ENCODE results near the gene C20orf141. TPM values are rescaled to one million over a fixed set of nuclear protein-coding genes. Genes with fewer than 3 reads are reported as not detected.

The C20orf141 gene, protein sequence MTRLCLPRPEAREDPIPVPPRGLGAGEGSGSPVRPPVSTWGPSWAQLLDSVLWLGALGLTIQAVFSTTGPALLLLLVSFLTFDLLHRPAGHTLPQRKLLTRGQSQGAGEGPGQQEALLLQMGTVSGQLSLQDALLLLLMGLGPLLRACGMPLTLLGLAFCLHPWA
- 0.50 TPM in 1 of 2 replicates, not detected in the other for total RNA-seq

DNA sequence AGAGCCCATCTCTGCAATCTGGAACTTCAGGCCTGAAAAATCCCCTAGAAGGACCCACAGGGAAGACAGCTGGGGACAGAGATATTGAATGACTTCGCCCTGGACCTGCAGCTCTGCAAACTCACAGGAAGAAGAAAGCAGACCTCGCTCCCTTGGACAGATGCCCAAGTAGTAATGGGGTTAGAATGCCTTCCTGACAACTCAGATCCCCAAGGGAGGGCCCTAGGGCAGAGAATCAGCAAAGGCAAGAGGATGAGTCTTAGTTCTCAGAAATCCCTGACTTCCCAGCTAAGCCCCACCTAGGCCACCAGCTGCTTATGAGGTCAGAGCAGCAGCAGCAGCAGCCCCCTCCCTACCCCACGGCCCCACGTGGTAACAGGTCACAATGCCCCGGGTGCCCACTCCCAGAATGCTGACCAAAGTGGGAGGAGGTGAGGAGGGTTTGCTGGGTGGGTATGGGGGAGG, at the start of gene C20orf141:
C20orf141 (plus strand) TSS at position 401 of the 465 bp plus-strand sequence. CDS start 198 bp downstream, outside the sequence.

GRCh38 chr20:2800521-2801285, 14.1 kb upstream of the C20orf141 start, which contains the start of gene CPXM1:
CPXM1 (minus strand) TSS chr20:2800627; CDS start chr20:2800572, 55 bp downstream.

DNA sequence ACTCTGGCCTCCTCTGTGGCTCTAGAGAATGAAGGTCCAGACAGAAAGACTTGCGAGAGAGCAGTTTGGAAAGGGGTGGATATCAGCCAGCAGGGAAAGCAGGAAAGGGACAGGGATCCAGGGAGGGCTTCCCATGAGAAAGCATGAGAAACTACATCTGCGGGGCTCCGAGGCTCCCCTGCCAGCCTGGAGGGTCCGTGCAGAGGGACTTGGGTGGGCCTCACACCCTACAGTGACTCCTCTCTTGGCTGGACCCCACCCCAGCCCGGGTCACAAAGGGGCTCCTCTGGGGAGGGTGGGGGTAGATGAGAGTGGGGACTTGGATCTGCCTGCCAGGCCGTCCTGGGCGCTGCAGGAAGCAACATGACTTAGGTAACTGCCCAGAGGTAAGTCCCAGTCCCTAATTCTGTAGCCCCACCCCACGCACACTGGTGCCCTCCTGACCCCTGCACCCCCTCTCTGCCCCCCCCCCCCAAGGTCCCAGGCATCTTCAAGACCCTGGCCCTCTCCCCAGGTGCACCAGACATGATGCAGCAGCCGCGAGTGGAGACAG, 1.3 kb downstream of the C20orf141 start, which contains the start of gene TMEM239:
TMEM239 (plus strand) TSS at position 335 of the 553 bp plus-strand sequence; CDS start at position 526, 191 bp downstream.

GRCh38 chr20:2840138-2840966, 25.6 kb downstream of the C20orf141 start, which contains the start of the genes PCED1A and VPS16:
PCED1A (minus strand) TSS chr20:2840655; CDS start chr20:2839912, 743 bp downstream.
VPS16 (plus strand) TSS chr20:2840745; CDS start chr20:2840775, 30 bp downstream.

Other genes starting within 250 kb of the C20orf141 start
- 98.0 and 121 TPM in 2 replicates for gene NOP56, start 162.4 kb upstream of the C20orf141 start, total RNA-seq
- gene IDH3B, start 150.8 kb upstream of the C20orf141 start, total RNA-seq, result 81.4 and 123 TPM in 2 replicates
- 0.15 and 0.99 TPM in 2 replicates for gene EBF4, start 122.2 kb upstream of the C20orf141 start, total RNA-seq
- under 0.01 and 0.83 TPM in 2 replicates for gene CPXM1, start 14.4 kb upstream of the C20orf141 start, total RNA-seq
- under 0.01 TPM in 1 of 2 replicates, not detected in the other for gene TMEM239, start 1.4 kb downstream of the C20orf141 start, total RNA-seq
- gene PCED1A, start 25.7 kb downstream of the C20orf141 start, total RNA-seq, result 24.0 and 48.8 TPM in 2 replicates
- gene VPS16, start 25.8 kb downstream of the C20orf141 start, total RNA-seq, result 60.9 and 61.9 TPM in 2 replicates
- 36.2 and 38.4 TPM in 2 replicates for gene PTPRA, start 58.5 kb downstream of the C20orf141 start, total RNA-seq
- 0.15 and 0.50 TPM in 2 replicates for gene GNRH2, start 228.6 kb downstream of the C20orf141 start, total RNA-seq
- 31.4 and 32.7 TPM in 2 replicates for gene MRPS26, start 231.1 kb downstream of the C20orf141 start, total RNA-seq

Measured in smooth muscle cell of trachea (primary cell).